Activated gamma-delta T cell treated with anti-CD3 and anti-CD28 coated beads, Interleukin-2, amount 50 U/mL, for 16 hours (primary cell): Measurements from ENCODE around the gene C18orf32.
A peak's percentile ranks its signal among the peaks of the same experiment; 100 is the strongest.
"Not testable (repeated sequence)": the region's sequence is repeated elsewhere in the genome, so short reads cannot be mapped to it uniquely, and the experiment has no call there.

Experiments used
- DNase-seq: peaks from one replicate; pipeline ENCODE4 v3.0.0-alpha.2; 2020; ENCODE audit warnings: low read depth

C18orf32 gene

GRCh38 chr18:49467599-49467998 lies 19.4 kb downstream of the C18orf32 start:
- DNase-seq, result no peak

- DNase-seq, result no peak
Measured at GRCh38 chr18:49467019-49467563, 19.9 kb downstream of the C18orf32 start.

- DNase-seq, result no peak
Measured at GRCh38 chr18:49464718-49465598, 22.1 kb downstream of the C18orf32 start.

GRCh38 chr18:49461602-49461977 lies 25.4 kb downstream of the C18orf32 start:
- DNase-seq, result no peak

- no peak for DNase-seq
Measured at GRCh38 chr18:49460976-49461601, 25.9 kb downstream of the C18orf32 start.

- DNase-seq, result peak; percentile 20
Measured at GRCh38 chr18:49459404-49460171, 27.4 kb downstream of the C18orf32 start.

- no peak for DNase-seq
Measured at GRCh38 chr18:49457616-49458015, 29.4 kb downstream of the C18orf32 start.

GRCh38 chr18:49456794-49457193 lies 30.2 kb downstream of the C18orf32 start:
- DNase-seq, result no peak

GRCh38 chr18:49452534-49452933 lies 34.5 kb downstream of the C18orf32 start:
- DNase-seq, result not testable (repeated sequence)

- DNase-seq, result no peak
Measured at GRCh38 chr18:49447810-49448745, 39.0 kb downstream of the C18orf32 start.

- no peak for DNase-seq
Measured at GRCh38 chr18:49446481-49446880, 40.6 kb downstream of the C18orf32 start.

GRCh38 chr18:49444581-49444980 lies 42.5 kb downstream of the C18orf32 start:
- no peak for DNase-seq

- DNase-seq, result no peak
Measured at GRCh38 chr18:49443837-49444236, 43.2 kb downstream of the C18orf32 start.

GRCh38 chr18:49441338-49441938 lies 45.6 kb downstream of the C18orf32 start:
- no peak for DNase-seq

GRCh38 chr18:49435170-49435569 lies 51.9 kb downstream of the C18orf32 start:
- DNase-seq, result no peak

- DNase-seq, result no peak
Measured at GRCh38 chr18:49432602-49433001, 54.4 kb downstream of the C18orf32 start.

- DNase-seq, result no peak
Measured at GRCh38 chr18:49431165-49431962, 55.7 kb downstream of the C18orf32 start.
